ENCODE data around the gene MBTPS1.

- TF ChIP-seq CTCF (conservative IDR thresholded peaks at IDR 0.05; ENCODE audit: low read length), result no peak
- TF ChIP-seq EZH2phosphoT487 (IDR thresholded peaks at IDR 0.05; ENCODE audit: borderline replicate concordance), result no peak
Observed at GRCh38 chr16:84105301-84105815, 11.4 kb downstream of the MBTPS1 start.

Measured in Loucy (cell line).